8988T (cell line): ENCODE results near the gene ETFB.
"Not testable (repeated sequence)": the region's sequence is repeated elsewhere in the genome, so short reads cannot be mapped to it uniquely, and the experiment has no call there.

Source experiments
- DNase-seq: peaks from one replicate; pipeline ENCODE4 v3.0.0; 2011

The ETFB gene

GRCh38 chr19:51365965-51366388, at the start of gene ETFB:
TSS of gene ETFB (minus strand) at chr19:51366388. CDS start at chr19:51366326, 62 bp downstream.
- no peak for DNase-seq

- no peak for DNase-seq
Observed at GRCh38 chr19:51415187-51415586, 49.0 kb upstream of the ETFB start.

GRCh38 chr19:51410950-51411748, 45.0 kb upstream of the ETFB start:
- no peak for DNase-seq

- peak; percentile 45 for DNase-seq
Observed at GRCh38 chr19:51407511-51408131, 41.4 kb upstream of the ETFB start.

- no peak for DNase-seq
Observed at GRCh38 chr19:51402117-51402516, 35.9 kb upstream of the ETFB start.

- DNase-seq, result not testable (repeated sequence)
Observed at GRCh38 chr19:51399936-51400335, 33.7 kb upstream of the ETFB start.

- no peak for DNase-seq
Observed at GRCh38 chr19:51399231-51399630, 33.0 kb upstream of the ETFB start.

GRCh38 chr19:51398096-51398704, 32.0 kb upstream of the ETFB start:
- no peak for DNase-seq

GRCh38 chr19:51397453-51397852, 31.3 kb upstream of the ETFB start:
- DNase-seq, result not testable (repeated sequence)

GRCh38 chr19:51396175-51396574, 30.0 kb upstream of the ETFB start:
- DNase-seq, result no peak

- DNase-seq, result peak; percentile 68
Observed at GRCh38 chr19:51394050-51394836, 28.1 kb upstream of the ETFB start.

- no peak for DNase-seq
Observed at GRCh38 chr19:51392701-51393100, 26.5 kb upstream of the ETFB start.

GRCh38 chr19:51391073-51391611, 25.0 kb upstream of the ETFB start:
- DNase-seq, result no peak

GRCh38 chr19:51389143-51389542, 23.0 kb upstream of the ETFB start:
- no peak for DNase-seq

- DNase-seq, result no peak
Observed at GRCh38 chr19:51387924-51388389, 21.8 kb upstream of the ETFB start, which contains the start of gene LIM2. TSS of gene LIM2 (minus strand) at chr19:51387974. CDS start at chr19:51387443, 531 bp downstream.

GRCh38 chr19:51386882-51387520, 20.8 kb upstream of the ETFB start:
- DNase-seq, result no peak

GRCh38 chr19:51382004-51382403, 15.8 kb upstream of the ETFB start:
- no peak for DNase-seq

GRCh38 chr19:51380379-51380778, 14.2 kb upstream of the ETFB start:
- DNase-seq, result no peak

- DNase-seq, result no peak
Observed at GRCh38 chr19:51377422-51377821, 11.2 kb upstream of the ETFB start.

GRCh38 chr19:51375504-51376221, 9.5 kb upstream of the ETFB start:
- DNase-seq, result no peak
